H9 (cell line): ENCODE measurements around the gene CFAP46. TPM values are rescaled to one million over a fixed set of nuclear protein-coding genes. Genes with fewer than 3 reads are reported as not detected.

Experiments used
- DNase-seq: peaks from one replicate; pipeline ENCODE4 v3.0.0-alpha.2; 2017
- H2AFZ ChIP-seq: one replicate; pipeline ENCODE4 v1.6.1; 2013; ENCODE audit warnings: mild to moderate bottlenecking, low read length, control low read depth, moderate library complexity
- H2AK5ac ChIP-seq: 2 replicates; pipeline ENCODE4 v1.6.1; 2013; ENCODE audit warnings: low read length, control low read depth, mixed read lengths; ENCODE audit not compliant: insufficient read length
- H2BK120ac ChIP-seq: one replicate; pipeline ENCODE4 v1.6.1; 2013; ENCODE audit warnings: low read depth, mild to moderate bottlenecking, low read length, control low read depth, inconsistent platforms; ENCODE audit not compliant: poor library complexity, severe bottlenecking
- H2BK12ac ChIP-seq: 2 replicates; pipeline ENCODE4 v1.6.1; 2013; ENCODE audit warnings: low read length, control low read depth, mixed read lengths, low read depth; ENCODE audit not compliant: insufficient read length
- H2BK15ac ChIP-seq: 2 replicates; pipeline ENCODE4 v1.6.1; 2013; ENCODE audit warnings: low read depth, low read length, control low read depth
- H2BK20ac ChIP-seq: one replicate; pipeline ENCODE4 v1.6.1; 2013; ENCODE audit warnings: low read depth, mild to moderate bottlenecking, low read length, control low read depth, inconsistent platforms; ENCODE audit not compliant: poor library complexity, severe bottlenecking
- H2BK5ac ChIP-seq: 2 replicates; pipeline ENCODE4 v1.6.1; 2013; ENCODE audit warnings: low read length, control low read depth, mixed read lengths; ENCODE audit not compliant: insufficient read length
- H3K14ac ChIP-seq: 2 replicates; pipeline ENCODE4 v1.6.1; 2013; ENCODE audit warnings: low read length, control low read depth; ENCODE audit not compliant: insufficient read depth
- H3K18ac ChIP-seq: 2 replicates; pipeline ENCODE4 v1.6.1; 2013; ENCODE audit warnings: low read depth, mild to moderate bottlenecking, mixed read lengths, low read length, control low read depth; ENCODE audit not compliant: insufficient read length
- H3K23ac ChIP-seq: 2 replicates; pipeline ENCODE4 v1.6.1; 2013; ENCODE audit warnings: low read length, control low read depth, mixed read lengths, low read depth; ENCODE audit not compliant: insufficient read length
- H3K23me2 ChIP-seq: 2 replicates; pipeline ENCODE4 v1.6.1; 2013; ENCODE audit warnings: low read depth, mild to moderate bottlenecking, mixed read lengths, low read length, control low read depth; ENCODE audit not compliant: insufficient read length, poor library complexity, severe bottlenecking
- H3K27ac ChIP-seq: 2 replicates; pipeline ENCODE4 v1.5.1; 2013; ENCODE audit warnings: low read length, control low read depth, mixed read lengths, low read depth; ENCODE audit not compliant: insufficient read length
- H3K27me3 ChIP-seq: 2 replicates; pipeline ENCODE4 v1.6.1; 2013; ENCODE audit warnings: low read length, control low read depth, inconsistent platforms; ENCODE audit not compliant: insufficient read depth
- H3K4ac ChIP-seq: 2 replicates; pipeline ENCODE4 v1.6.1; 2013; ENCODE audit warnings: low read depth, mild to moderate bottlenecking, control low read depth, inconsistent platforms, low read length, moderate library complexity
- H3K4me1 ChIP-seq: 2 replicates; pipeline ENCODE4 v1.6.1; 2013; ENCODE audit warnings: low read length, control low read depth, inconsistent platforms; ENCODE audit not compliant: insufficient read depth
- H3K4me2 ChIP-seq: 2 replicates; pipeline ENCODE4 v1.6.1; 2013; ENCODE audit warnings: low read length, control low read depth, mixed read lengths; ENCODE audit not compliant: insufficient read length, insufficient read depth
- H3K56ac ChIP-seq: 2 replicates; pipeline ENCODE4 v1.6.1; 2013; ENCODE audit warnings: low read depth, mild to moderate bottlenecking, mixed read lengths, low read length, control low read depth; ENCODE audit not compliant: insufficient read length
- H3K79me1 ChIP-seq: 2 replicates; pipeline ENCODE4 v1.6.1; 2013; ENCODE audit warnings: low read depth, mild to moderate bottlenecking, moderate library complexity, low read length, control low read depth, inconsistent platforms; ENCODE audit not compliant: insufficient read depth, poor library complexity, severe bottlenecking
- H3K79me2 ChIP-seq: 2 replicates; pipeline ENCODE4 v1.6.1; 2013; ENCODE audit warnings: low read length, control low read depth, inconsistent platforms; ENCODE audit not compliant: insufficient read depth
- H3K9ac ChIP-seq: 2 replicates; pipeline ENCODE4 v1.6.1; 2013; ENCODE audit warnings: low read length, control low read depth, mixed read lengths; ENCODE audit not compliant: insufficient read length; ENCODE audit errors: extremely low read depth
- H3K9me3 ChIP-seq: one replicate; pipeline ENCODE4 v1.6.1; 2013; ENCODE audit warnings: low read depth, low read length, inconsistent platforms; ENCODE audit not compliant: control insufficient read depth
- H3T11ph ChIP-seq: one replicate; pipeline ENCODE4 v1.6.1; 2013; ENCODE audit warnings: mild to moderate bottlenecking, low read length, control low read depth, inconsistent platforms
- H4K20me1 ChIP-seq: one replicate; pipeline ENCODE4 v1.6.1; 2013; ENCODE audit not compliant: control insufficient read depth, insufficient read length, insufficient read depth
- H4K5ac ChIP-seq: 2 replicates; pipeline ENCODE4 v1.6.1; 2013; ENCODE audit warnings: low read depth, mild to moderate bottlenecking, mixed read lengths, low read length, control low read depth; ENCODE audit not compliant: insufficient read length
- H4K8ac ChIP-seq: replicated peaks from 2 replicates; pipeline ENCODE4 v1.6.1; 2013; ENCODE audit warnings: low read length, control low read depth, mixed read lengths, low read depth; ENCODE audit not compliant: insufficient read length
- H4K91ac ChIP-seq: 2 replicates; pipeline ENCODE4 v1.6.1; 2013; ENCODE audit warnings: low read depth, mild to moderate bottlenecking, moderate library complexity, mixed read lengths, low read length, control low read depth; ENCODE audit not compliant: insufficient read length
- H3K27ac Mint-ChIP-seq, 3 experiments: 2 replicates in 2 of 3; 3 replicates in 1 of 3; pipeline ENCODE4 v1.8.0; 2020 to 2021; ENCODE audit warnings: mixed read lengths in 3 of 3, mild to moderate bottlenecking in 1 of 3, moderate library complexity in 1 of 3
- H3K27me3 Mint-ChIP-seq: 2 replicates; pipeline ENCODE4 v1.8.0; 2021; ENCODE audit warnings: low read depth, mild to moderate bottlenecking, moderate library complexity, mixed read lengths
- H3K36me3 Mint-ChIP-seq, 3 experiments: 2 replicates in 2 of 3; 3 replicates in 1 of 3; pipeline ENCODE4 v1.8.0; 2020 to 2021; ENCODE audit warnings: low read depth in 3 of 3, mixed read lengths in 3 of 3; ENCODE audit not compliant: insufficient read depth in 1 of 3
- H3K4me1 Mint-ChIP-seq, 2 experiments: 2 replicates each; pipeline ENCODE4 v1.8.0; 2020; ENCODE audit warnings: mixed read lengths in 2 of 2
- H3K4me3 Mint-ChIP-seq, 2 experiments: 2 replicates in 1 of 2; 3 replicates in 1 of 2; pipeline ENCODE4 v1.8.0; 2020 to 2021; ENCODE audit warnings: mild to moderate bottlenecking in 2 of 2, mixed read lengths in 2 of 2, moderate library complexity in 1 of 2
- H3K9me3 Mint-ChIP-seq, 2 experiments: 2 replicates in 1 of 2; 3 replicates in 1 of 2; pipeline ENCODE4 v1.8.0; 2020; ENCODE audit warnings: mild to moderate bottlenecking in 2 of 2, mixed read lengths in 2 of 2, moderate library complexity in 1 of 2
- CTCF ChIP-seq: fragments of 200-600 bp; sonication (generic); conservative IDR thresholded peaks from 3 replicates; pipeline ENCODE4 v1.8.0; 2021; ENCODE audit warnings: antibody characterized with exemption, mild to moderate bottlenecking
- WGBS: extraction: QIAGEN DNeasy Blood & Tissue Kit; methylation state at CpG from one replicate; pipeline ENCODE4 v1.1.7; 2013; ENCODE audit warnings: missing lambda C conversion rate, low lambda C conversion rate, mixed read lengths; ENCODE audit not compliant: insufficient read length; ENCODE audit errors: extremely low coverage; 5-methylcytosine and 5-hydroxymethylcytosine counted together
- total RNA-seq: library from RNA; stranded (reverse); gene quantifications from 2 replicates; pipeline ENCODE4 v1.2.1, GENCODE V29; 2021

Gene CFAP46
- total RNA-seq, 1 experiment from 2014 or later, result 3.1 TPM

GRCh38 chr10:132884691-132885271 is 57.6 kb downstream of the CFAP46 start:
- H3K79me2 ChIP-seq, result no peaks in the 10 kb centered on the region
- H4K5ac ChIP-seq, result no peak overlapping the region
- no peak overlapping the region for H2BK12ac ChIP-seq
- Mint-ChIP-seq H3K9me3 (no peaks in the 10 kb centered on the region; a peak in 1 of 5 replicates), H3K27me3 (peaks cover 22% of the 10 kb centered on the region), H3K36me3 (no peaks in the 10 kb centered on the region), H3K4me3 (no peak overlapping the region), H3K27ac (no peak overlapping the region), H3K4me1 (peaks cover 2 to 4% of the 10 kb centered on the region in 2 experiments; a peak in 3 of 4 replicates)
- no peaks in the 10 kb centered on the region for H3K27me3 ChIP-seq
- no peak for TF ChIP-seq CTCF
- no peak overlapping the region for H2BK5ac ChIP-seq
- H2BK15ac ChIP-seq, result no peak overlapping the region
- no peak for DNase-seq
- H3K18ac ChIP-seq, result no peak overlapping the region
- no peak overlapping the region for H2BK20ac ChIP-seq
- H2BK120ac ChIP-seq, result no peak overlapping the region
- H4K91ac ChIP-seq, result no peak overlapping the region
- H3K14ac ChIP-seq, result no peak overlapping the region
- H3K9ac ChIP-seq, result no peak overlapping the region
- no peaks in the 10 kb centered on the region for H4K20me1 ChIP-seq
- H2AK5ac ChIP-seq, result no peak overlapping the region
- H3K23ac ChIP-seq, result no peak overlapping the region
- no peak overlapping the region for H3K4ac ChIP-seq
- H3K79me1 ChIP-seq, result no peaks in the 10 kb centered on the region
- peaks cover 3% of the 10 kb centered on the region for H3K23me2 ChIP-seq
- no peak overlapping the region for H2AFZ ChIP-seq
- H3K4me1 ChIP-seq, result no peaks in the 10 kb centered on the region
- H4K8ac ChIP-seq, result no peak overlapping the region
- no CpG with 5 or more reads among the region's 28 CpGs for WGBS
- no peak overlapping the region for H3K27ac ChIP-seq
- H3K56ac ChIP-seq, result no peak overlapping the region
- no peak overlapping the region for H3T11ph ChIP-seq
- no peaks in the 10 kb centered on the region for H3K9me3 ChIP-seq
- no peak overlapping the region for H3K4me2 ChIP-seq
